Activated naive CD4-positive, alpha-beta T cell treated with anti-CD3 and anti-CD28 coated beads, Interleukin-2, amount 50 U/mL, for 24 hours (primary cell): Measurements from ENCODE around the gene HSD17B2.
A peak's percentile ranks its signal among the peaks of the same experiment; 100 is the strongest.
"Not testable (repeated sequence)": the region's sequence is repeated elsewhere in the genome, so short reads cannot be mapped to it uniquely, and the experiment has no call there.

Source experiments
- H3K27ac Mint-ChIP-seq: one replicate; pipeline ENCODE4 v1.8.0; 2021; ENCODE audit warnings: mild to moderate bottlenecking, mixed read lengths
- H3K27me3 Mint-ChIP-seq: one replicate; pipeline ENCODE4 v1.8.0; 2021; ENCODE audit warnings: mixed read lengths
- H3K36me3 Mint-ChIP-seq: one replicate; pipeline ENCODE4 v1.8.0; 2021; ENCODE audit warnings: mixed read lengths
- H3K4me1 Mint-ChIP-seq: one replicate; pipeline ENCODE4 v1.8.0; 2021; ENCODE audit warnings: mixed read lengths
- H3K4me3 Mint-ChIP-seq: one replicate; pipeline ENCODE4 v1.8.0; 2021; ENCODE audit warnings: mild to moderate bottlenecking, mixed read lengths
- H3K9me3 Mint-ChIP-seq: one replicate; pipeline ENCODE4 v1.8.0; 2021; ENCODE audit warnings: mixed read lengths

HSD17B2 gene

DNA sequence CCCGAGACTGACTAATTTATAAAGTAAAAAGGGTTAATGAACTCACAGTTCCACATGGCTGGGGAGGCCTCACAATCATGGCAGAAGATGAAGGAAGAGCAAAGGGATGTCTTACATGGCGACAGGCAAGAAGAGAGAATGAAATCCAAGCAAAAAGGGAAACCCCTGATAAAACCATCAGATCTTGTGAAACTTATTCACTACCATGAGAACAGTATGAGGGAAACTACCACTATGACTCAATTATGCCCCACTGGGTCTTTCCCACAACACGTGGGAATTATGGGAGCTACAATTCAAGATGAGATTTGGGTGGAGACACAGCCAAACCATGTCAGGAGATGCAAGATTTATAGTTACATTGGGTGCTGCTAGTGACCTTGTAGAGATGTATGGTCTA is 74.2 kb downstream of the HSD17B2 start:
- not testable (repeated sequence) for H3K4me1 Mint-ChIP-seq, H3K27me3 Mint-ChIP-seq, H3K27ac Mint-ChIP-seq, H3K9me3 Mint-ChIP-seq, H3K36me3 Mint-ChIP-seq, H3K4me3 Mint-ChIP-seq

DNA sequence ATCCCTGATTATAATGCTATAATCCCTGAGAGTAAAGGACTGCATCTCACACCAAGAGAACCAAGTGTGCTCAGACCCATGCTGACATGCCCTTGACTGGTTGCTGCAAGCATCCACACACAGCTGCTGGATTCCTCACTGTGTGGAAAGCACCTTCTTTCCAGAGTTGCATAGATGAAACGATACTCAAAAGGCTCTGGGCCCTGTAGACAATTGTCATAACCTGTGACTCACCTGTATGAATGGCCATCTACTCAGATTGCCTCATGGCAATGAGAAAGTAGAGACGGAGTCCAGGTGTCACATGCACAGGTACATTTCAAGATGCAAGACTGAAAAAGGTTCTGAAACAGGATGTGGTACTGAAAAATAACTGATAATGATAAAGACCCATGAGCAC is 76.9 kb downstream of the HSD17B2 start:
- Mint-ChIP-seq H3K27me3 (no peaks in the 10 kb centered on the region), H3K9me3 (no peaks in the 10 kb centered on the region), H3K27ac (no peak overlapping the region), H3K4me1 (no peaks in the 10 kb centered on the region), H3K4me3 (no peak overlapping the region), H3K36me3 (no peaks in the 10 kb centered on the region)

DNA sequence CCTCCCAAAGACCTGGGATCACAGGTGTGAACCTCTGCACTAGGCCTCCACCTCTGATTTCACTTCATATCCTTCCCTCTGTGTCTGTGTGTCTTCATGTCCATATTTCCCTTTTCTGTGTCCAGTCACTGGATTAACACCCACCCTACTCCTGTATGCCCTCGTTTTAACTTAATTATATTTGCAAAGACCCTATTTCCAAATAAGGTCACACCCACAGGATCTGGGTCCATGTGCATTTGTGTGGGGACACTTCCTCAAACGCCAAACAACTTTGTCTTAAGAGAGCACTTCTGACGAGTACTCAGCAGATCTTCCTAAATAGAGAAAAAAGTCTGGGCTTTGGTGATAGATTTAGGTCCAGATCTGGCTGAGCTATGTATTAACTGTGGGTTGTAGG is 78.7 kb downstream of the HSD17B2 start:
- Mint-ChIP-seq H3K9me3 (no peaks in the 10 kb centered on the region), H3K4me1 (no peaks in the 10 kb centered on the region), H3K36me3 (no peaks in the 10 kb centered on the region), H3K27ac (no peak overlapping the region), H3K4me3 (no peak overlapping the region), H3K27me3 (no peaks in the 10 kb centered on the region)

DNA sequence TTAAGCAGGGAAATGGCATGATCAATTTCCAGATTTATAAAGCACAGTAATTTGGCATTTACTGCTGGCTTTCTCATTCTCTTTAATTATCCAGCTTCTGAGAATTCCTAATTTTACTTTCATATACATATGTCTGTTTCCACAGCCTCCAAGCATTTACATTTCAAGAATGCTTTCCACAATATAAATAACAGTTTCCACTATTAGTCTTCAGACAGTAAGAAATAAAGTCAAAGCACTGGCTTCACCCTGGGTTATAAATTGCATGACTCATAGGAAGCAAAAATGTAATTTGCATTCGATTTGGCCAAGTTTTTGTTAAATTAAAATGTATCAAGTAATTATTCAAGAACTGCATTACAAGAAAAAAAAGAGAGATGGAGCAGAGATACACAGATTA is 81.5 kb downstream of the HSD17B2 start:
- Mint-ChIP-seq H3K27me3 (no peaks in the 10 kb centered on the region), H3K9me3 (no peaks in the 10 kb centered on the region), H3K36me3 (no peaks in the 10 kb centered on the region), H3K4me3 (no peak overlapping the region), H3K4me1 (no peaks in the 10 kb centered on the region), H3K27ac (no peak overlapping the region)

DNA sequence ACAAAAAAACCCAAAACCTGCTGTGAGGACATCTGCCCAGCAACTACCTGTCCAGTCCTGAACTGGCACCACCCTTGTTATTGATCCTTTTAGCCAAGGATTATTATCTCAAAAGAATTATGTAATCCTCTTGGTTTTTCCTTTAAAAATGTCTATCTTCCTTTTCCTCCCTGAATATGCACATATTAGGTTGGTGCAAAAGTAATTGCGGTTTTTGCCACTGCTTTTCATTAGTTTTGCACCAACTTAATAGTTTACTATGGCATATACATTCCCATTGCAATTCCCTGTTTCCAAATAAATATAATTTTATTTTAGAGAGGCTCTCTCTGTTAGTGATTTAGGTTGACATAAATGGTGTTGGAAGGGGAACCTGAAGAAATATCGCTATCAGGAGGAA is 83.7 kb downstream of the HSD17B2 start:
- Mint-ChIP-seq H3K4me1 (no peaks in the 10 kb centered on the region), H3K27ac (no peak overlapping the region), H3K27me3 (no peaks in the 10 kb centered on the region), H3K36me3 (peaks cover 2% of the 10 kb centered on the region), H3K9me3 (no peaks in the 10 kb centered on the region), H3K4me3 (no peak overlapping the region)

DNA sequence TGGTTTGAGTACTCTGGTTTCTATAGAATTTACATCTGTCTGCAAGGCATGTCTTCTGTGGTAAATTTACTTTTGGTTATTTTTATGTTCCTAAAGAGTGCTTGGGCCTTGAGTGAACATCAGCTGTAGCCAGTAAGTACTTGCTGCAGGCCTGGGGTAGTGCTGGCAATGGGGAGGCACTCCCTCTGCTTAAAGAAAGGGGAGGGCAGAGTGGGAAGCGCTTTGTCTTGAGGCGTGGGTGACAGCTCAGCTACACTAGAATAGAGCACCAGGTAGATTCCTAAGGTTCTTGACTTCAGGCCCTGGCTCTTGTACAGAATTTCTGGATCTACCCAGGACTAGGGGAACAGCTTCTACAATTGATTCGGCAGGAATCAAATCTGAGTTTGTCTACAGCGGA is 84.4 kb downstream of the HSD17B2 start:
- Mint-ChIP-seq H3K36me3 (peaks cover 2% of the 10 kb centered on the region), H3K27me3 (no peaks in the 10 kb centered on the region), H3K27ac (no peak overlapping the region), H3K4me3 (no peak overlapping the region), H3K4me1 (no peaks in the 10 kb centered on the region), H3K9me3 (no peaks in the 10 kb centered on the region)

DNA sequence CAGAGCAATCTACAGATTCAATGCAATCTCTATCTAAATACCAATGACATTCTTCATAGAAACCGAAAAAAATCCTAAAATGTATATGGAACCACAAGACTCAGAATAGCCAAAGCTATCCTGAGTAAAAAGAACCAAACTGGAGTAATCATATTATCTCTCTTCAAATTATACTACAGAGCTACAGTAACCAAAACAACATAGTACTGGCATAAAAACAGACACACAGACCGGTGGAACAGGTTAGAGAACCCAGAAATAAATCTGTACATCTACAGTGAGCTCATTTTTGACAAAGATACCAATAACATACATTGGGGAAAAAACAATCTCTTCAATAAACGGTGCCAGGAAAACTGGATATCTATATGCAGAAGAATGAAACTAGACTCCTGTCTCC is 89.6 kb downstream of the HSD17B2 start:
- Mint-ChIP-seq H3K9me3 (no peaks in the 10 kb centered on the region), H3K27ac (no peak overlapping the region), H3K36me3 (peaks cover 2% of the 10 kb centered on the region), H3K4me3 (no peak overlapping the region), H3K4me1 (no peaks in the 10 kb centered on the region), H3K27me3 (no peaks in the 10 kb centered on the region)

DNA sequence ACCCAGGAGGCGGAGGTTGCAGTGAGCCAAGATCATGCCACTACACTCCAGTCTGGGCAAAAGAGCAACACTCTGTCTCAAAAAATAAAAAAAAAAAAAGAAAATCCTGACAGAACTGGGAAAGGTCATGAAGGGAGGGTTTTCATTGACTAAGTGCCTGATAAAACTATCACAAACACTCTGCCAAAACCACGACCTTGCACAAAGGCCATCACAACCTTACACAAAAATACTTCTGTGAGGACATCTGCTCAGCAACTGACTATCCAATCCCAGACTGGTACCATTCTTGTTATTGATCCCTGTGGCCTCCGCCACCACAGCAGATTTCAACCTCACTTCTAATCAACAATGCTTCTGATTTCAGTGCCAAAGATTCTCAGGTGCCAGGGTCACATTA is 94.8 kb downstream of the HSD17B2 start:
- Mint-ChIP-seq H3K27me3 (no peaks in the 10 kb centered on the region), H3K4me3 (no peak overlapping the region), H3K36me3 (no peaks in the 10 kb centered on the region), H3K27ac (no peak overlapping the region), H3K9me3 (no peaks in the 10 kb centered on the region), H3K4me1 (peaks cover 20% of the 10 kb centered on the region)

DNA sequence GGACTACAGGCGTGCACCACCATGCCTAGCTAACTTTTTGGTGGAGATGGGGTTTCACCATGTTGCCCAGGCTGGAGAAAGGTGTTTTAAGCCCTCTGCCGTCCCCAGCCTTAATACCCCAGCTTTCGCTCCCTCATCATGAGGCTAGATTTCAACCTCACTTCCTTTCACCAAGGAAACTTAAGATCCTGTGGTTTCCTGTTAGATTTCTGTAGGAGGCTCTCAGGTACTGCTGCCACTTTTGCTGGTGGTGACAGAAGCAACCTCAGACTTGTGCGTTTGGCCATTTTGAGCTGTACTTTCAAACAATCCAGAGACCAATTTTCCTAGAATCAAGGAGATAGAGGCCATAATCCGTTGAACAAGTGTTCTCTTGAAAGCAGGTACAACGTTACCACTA is 98.7 kb downstream of the HSD17B2 start:
- H3K27ac Mint-ChIP-seq = peak overlapping the region; percentile 72
- peak overlapping the region; percentile 23 for H3K4me3 Mint-ChIP-seq
- H3K9me3 Mint-ChIP-seq = peaks cover 3% of the 10 kb centered on the region
- H3K36me3 Mint-ChIP-seq = peaks cover 7% of the 10 kb centered on the region
- no peaks in the 10 kb centered on the region for H3K27me3 Mint-ChIP-seq
- peaks cover 27% of the 10 kb centered on the region for H3K4me1 Mint-ChIP-seq

DNA sequence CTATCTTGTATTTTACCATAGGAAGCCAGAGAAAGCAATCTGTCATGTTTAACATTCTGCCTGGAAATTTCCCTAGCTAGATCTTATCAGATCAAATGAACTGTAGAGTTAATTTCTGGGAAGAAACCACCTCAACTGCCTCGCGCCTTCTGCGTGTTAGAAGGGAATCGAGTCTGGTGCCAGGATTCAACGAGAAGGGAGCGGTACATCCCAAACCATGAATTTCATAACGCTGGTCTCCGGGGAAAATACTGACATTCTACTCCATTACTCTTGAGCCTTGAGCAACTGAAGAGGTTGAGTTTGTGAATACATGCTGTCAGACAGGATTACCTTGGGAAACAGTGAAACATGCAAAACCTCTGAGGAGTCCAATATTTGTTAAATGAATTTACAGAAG is 99.8 kb downstream of the HSD17B2 start:
- Mint-ChIP-seq H3K4me1 (peaks cover 29% of the 10 kb centered on the region), H3K36me3 (peaks cover 10% of the 10 kb centered on the region), H3K27me3 (no peaks in the 10 kb centered on the region), H3K9me3 (peaks cover 6% of the 10 kb centered on the region), H3K27ac (no peak overlapping the region), H3K4me3 (no peak overlapping the region)

DNA sequence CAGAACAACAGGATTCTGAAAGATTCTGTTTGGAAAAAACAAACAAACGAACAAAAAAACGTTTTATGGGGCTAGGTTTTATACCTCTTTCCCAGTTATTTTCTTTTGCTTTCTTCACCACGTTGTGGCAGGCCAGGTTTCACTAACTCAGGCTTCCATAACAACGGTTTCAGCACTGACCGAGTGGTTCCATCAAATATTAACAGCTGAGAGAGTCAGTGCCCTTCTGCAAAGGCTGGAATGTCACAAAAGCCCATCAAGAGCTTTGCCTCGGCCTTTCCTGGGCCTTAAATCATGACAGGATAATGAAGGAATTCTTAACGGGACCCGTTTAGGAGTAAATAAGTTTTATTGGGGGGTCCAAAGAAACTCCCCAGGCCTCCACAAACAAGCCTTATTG is 100.8 kb downstream of the HSD17B2 start:
- Mint-ChIP-seq H3K36me3 (peaks cover 10% of the 10 kb centered on the region), H3K4me1 (peaks cover 29% of the 10 kb centered on the region), H3K27ac (no peak overlapping the region), H3K27me3 (no peaks in the 10 kb centered on the region), H3K4me3 (no peak overlapping the region), H3K9me3 (peaks cover 6% of the 10 kb centered on the region)

DNA sequence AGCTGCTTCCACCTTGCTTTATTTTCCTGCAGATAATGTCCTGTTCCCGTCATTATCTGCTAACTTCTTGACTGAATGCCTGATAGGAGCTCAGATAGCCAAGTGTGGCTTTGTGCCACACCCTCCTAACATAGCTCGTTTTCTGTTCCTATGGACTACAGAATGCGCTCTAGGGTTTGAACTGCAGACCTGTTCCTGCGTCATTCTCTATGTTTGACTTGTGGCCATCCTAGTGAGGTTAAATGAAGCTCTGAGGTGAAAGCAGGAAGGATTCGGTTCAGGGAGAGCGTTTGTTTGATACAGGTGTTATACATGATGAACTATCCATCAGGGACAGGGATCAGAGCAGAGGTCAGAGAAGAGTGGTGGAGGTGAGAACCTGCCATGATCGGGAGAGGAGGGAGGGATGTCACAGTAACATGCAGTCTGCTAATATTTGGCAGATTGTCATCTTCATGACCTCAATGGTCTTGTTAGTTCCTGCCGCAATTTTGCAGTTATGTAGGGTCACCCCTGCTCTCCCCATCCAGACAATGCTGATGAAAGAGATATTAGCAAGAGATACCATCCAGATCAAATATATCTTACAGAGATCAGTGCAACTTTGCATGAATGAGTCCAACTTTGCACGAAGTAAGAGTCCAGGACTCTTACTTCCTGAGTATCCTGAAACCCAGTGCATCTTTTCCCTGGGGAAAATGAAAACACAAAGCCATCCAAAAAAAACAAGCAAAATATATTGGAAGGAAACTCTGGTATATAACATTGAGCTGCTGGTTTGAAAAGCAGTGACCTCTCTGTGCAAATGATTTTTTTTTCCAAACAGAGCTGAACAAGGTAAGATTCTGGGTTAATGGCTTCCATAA is 102.1 kb downstream of the HSD17B2 start:
- Mint-ChIP-seq H3K27me3 (no peaks in the 10 kb centered on the region), H3K4me3 (no peak overlapping the region), H3K27ac (no peak overlapping the region), H3K9me3 (peaks cover 6% of the 10 kb centered on the region), H3K36me3 (peaks cover 10% of the 10 kb centered on the region), H3K4me1 (peaks cover 29% of the 10 kb centered on the region)

DNA sequence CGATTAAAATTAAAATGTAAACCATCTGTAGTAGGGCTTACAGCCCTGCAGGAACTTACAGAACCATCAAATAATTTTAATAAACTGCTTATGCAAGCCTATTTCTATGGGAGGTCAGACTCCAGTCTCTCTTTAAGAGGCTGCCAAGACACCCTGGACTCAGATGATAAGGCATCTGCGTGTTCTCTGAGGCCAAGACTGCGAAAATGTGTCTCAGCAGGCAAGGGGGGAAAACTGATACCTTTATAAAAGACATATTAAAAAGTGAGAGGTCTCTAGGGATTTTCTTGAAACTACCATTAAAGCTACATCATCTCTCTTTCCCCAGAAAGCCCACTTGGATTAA is 102.7 kb downstream of the HSD17B2 start:
- Mint-ChIP-seq H3K27ac (no peak overlapping the region), H3K27me3 (no peaks in the 10 kb centered on the region), H3K9me3 (peaks cover 6% of the 10 kb centered on the region), H3K36me3 (peaks cover 10% of the 10 kb centered on the region), H3K4me3 (no peak overlapping the region), H3K4me1 (peaks cover 29% of the 10 kb centered on the region)

DNA sequence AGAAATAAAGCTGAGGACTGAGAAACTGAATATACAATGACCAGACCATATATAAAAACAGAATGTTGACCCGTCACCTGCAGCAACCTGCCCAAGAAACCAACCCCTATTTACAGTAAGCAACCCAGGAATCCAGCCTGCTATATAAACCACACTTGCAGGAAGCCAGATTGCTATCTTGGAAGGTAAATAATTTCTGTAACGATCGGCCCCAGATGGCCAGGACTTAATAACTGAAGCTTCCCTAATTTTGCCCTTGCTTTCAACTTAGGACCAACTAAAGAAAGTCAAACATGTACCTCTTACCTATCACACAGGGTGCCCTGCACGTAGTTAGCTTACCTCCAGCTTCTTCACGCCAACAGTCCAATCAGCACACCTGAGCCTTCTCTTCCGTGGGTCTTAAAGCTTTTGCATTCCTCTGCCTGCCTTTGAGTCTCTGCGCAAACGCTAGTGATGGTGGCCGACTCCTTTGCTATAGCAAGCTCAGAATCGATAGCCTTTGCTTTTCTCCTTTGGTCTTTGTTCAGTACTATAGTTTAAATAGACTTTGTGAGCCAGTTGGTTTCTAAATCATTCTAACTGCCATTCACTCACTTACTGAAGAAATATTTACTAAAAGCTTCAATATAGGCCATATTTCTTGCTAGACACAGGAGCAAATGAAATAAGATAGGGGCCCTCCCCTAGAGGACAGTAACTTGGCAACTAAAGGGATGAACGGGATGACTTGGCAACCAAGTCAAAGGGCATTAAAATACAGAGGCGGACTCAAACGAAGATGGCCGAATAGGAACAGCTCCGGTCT is 103.6 kb downstream of the HSD17B2 start:
- no peak overlapping the region for H3K27ac Mint-ChIP-seq
- H3K9me3 Mint-ChIP-seq = peaks cover 6% of the 10 kb centered on the region
- peak overlapping the region; percentile 59 for H3K4me3 Mint-ChIP-seq
- H3K4me1 Mint-ChIP-seq = peaks cover 21% of the 10 kb centered on the region
- no peaks in the 10 kb centered on the region for H3K27me3 Mint-ChIP-seq
- H3K36me3 Mint-ChIP-seq = peaks cover 10% of the 10 kb centered on the region

DNA sequence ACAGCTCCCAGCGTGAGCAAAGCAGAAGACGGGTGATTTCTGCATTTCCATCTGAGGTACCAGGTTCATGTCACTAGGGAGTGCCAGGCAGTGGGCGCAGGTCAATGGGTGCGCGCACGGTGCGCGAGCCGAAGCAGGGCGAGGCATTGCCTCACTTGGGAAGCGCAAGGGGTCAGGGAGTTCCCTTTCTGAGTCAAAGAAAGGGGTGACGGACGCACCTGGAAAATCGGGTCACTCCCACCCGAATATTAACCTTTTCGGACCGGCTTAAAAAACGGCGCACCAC is 104.2 kb downstream of the HSD17B2 start:
- peaks cover 16% of the 10 kb centered on the region for H3K4me1 Mint-ChIP-seq
- H3K9me3 Mint-ChIP-seq, H3K27me3 Mint-ChIP-seq, H3K27ac Mint-ChIP-seq: not testable (repeated sequence)
- H3K4me3 Mint-ChIP-seq = peak overlapping the region; percentile 59
- peaks cover 10% of the 10 kb centered on the region for H3K36me3 Mint-ChIP-seq

DNA sequence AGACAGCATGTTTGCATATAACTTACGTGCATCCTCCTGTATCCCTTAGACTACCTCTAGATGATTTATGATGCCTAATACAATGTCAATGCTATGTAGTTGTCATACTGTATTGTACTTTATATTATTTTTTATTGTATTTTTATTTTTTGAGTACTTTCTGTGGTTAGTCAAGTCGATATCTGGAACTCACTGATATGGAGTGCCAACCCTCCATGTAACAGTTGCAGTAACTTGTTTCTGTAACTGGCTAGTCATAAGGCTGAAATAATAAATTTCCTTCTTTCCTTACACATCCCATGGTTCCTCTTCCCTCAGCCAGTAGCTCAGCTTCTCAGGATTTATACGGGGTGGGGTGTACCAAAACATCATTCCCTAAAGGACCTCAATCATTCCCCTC is 111.5 kb downstream of the HSD17B2 start:
- Mint-ChIP-seq H3K4me3 (no peak overlapping the region), H3K27me3 (no peaks in the 10 kb centered on the region)

More for the DNA sequence above, 111.5 kb downstream of the HSD17B2 start:
- Mint-ChIP-seq H3K4me1 (peaks cover 6% of the 10 kb centered on the region), H3K36me3 (peaks cover 26% of the 10 kb centered on the region), H3K9me3 (no peaks in the 10 kb centered on the region), H3K27ac (no peak overlapping the region)
